Right lobe of liver (tissue), 4 donors: Measurements from ENCODE around the gene NF1.

Experiments used
- POLR2A ChIP-seq: fragments of 450-650 bp; IDR thresholded peaks from one replicate; pipeline ENCODE4 v1.6.1; 2017; ENCODE audit warnings: antibody characterized with exemption, mild to moderate bottlenecking
- TF ChIP-seq, protein P1 (sequence below), 4 donors: fragments of 200-600 bp in 3 of 4; fragments of 450-650 bp in 1 of 4; IDR thresholded peaks; one replicate each; pipeline versions ENCODE4 v1.5.1 to v1.8.0; 2016 to 2022; ENCODE audit warnings: antibody characterized with exemption in 4 of 4, mild to moderate bottlenecking in 2 of 4
- donor health status: DM: no; HTN: no; CAD: no.
- donor health status: DM: no; HTN: no; CAD: no.
- donor health status: DM: no; HTN: yes; CAD: no.

DNA sequence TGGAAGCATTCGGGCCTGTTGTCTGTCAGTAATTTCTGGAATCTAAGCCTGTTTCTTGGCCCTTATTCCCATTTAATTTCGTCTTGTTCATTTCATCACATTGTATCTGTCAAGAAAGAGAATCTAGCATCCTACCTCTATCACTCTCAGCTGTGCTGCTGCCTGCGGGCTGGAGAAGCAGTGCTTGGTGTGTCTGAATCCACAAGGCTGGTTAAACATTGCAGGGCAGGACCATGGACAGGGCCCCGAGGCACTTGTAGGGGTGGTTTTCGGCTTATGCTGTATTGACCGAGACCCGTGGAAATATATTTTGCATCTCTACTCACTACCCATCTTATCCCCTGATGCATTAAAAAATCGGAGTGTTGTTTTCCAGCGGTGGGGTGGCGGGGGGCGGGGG lies 299.8 kb downstream of the NF1 start:
- TF ChIP-seq, protein P1, sequence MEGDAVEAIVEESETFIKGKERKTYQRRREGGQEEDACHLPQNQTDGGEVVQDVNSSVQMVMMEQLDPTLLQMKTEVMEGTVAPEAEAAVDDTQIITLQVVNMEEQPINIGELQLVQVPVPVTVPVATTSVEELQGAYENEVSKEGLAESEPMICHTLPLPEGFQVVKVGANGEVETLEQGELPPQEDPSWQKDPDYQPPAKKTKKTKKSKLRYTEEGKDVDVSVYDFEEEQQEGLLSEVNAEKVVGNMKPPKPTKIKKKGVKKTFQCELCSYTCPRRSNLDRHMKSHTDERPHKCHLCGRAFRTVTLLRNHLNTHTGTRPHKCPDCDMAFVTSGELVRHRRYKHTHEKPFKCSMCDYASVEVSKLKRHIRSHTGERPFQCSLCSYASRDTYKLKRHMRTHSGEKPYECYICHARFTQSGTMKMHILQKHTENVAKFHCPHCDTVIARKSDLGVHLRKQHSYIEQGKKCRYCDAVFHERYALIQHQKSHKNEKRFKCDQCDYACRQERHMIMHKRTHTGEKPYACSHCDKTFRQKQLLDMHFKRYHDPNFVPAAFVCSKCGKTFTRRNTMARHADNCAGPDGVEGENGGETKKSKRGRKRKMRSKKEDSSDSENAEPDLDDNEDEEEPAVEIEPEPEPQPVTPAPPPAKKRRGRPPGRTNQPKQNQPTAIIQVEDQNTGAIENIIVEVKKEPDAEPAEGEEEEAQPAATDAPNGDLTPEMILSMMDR (IDR thresholded peaks at IDR 0.05) = no peak
- no peak for TF ChIP-seq POLR2A
